ENCODE results near the gene SEC14L1. TPM values are rescaled to one million over a fixed set of nuclear protein-coding genes. Genes with fewer than 3 reads are reported as not detected.

SEC14L1 gene
- polyA plus RNA-seq, 2 of the 4 experiments (the other 2 are of a cell fraction), result 27.5 to 40.4 TPM

- no peak for TF ChIP-seq ZFP36 (IDR thresholded peaks at IDR 0.05; ENCODE audit: borderline replicate concordance, partially characterized antibody)
- TF ChIP-seq HOXA7 (CRISPR knock-in tag; IDR thresholded peaks at IDR 0.05), result no peak
- no peak for TF ChIP-seq ZSCAN20 (CRISPR knock-in tag; IDR thresholded peaks at IDR 0.05)
- no peak for ATAC-seq
- 92% methylated on average over 17 of the region's 17 CpGs for WGBS (ENCODE audit: missing lambda C conversion rate)
- no peak overlapping the region for H3K4me2 ChIP-seq
- no peak overlapping the region for H3K27ac ChIP-seq
- peaks cover 7% of the 10 kb centered on the region for H3K9me3 ChIP-seq
- peaks cover 21% of the 10 kb centered on the region for H3K4me1 ChIP-seq
- no peak for FAIRE-seq
- ChIA-PET CTCF (interaction anchor here (1.2 to 1.7 kb wide), 2 partner anchors 19 to 42 kb away, joined by 4 to 7 read pairs; no protein-coding TSS in a partner anchor), POLR2A (no interaction called here)
- no peak overlapping the region for H3K4me3 ChIP-seq
- no peak for DNase-seq (ENCODE audit: low read depth in 1 of 2, low spot score in 1 of 2)
These were observed 21.2 kb downstream of the SEC14L1 start for GRCh38 chr17:77161953-77162352.

- H3K4me3 ChIP-seq, result no peak overlapping the region
- POLR2A ChIA-PET, result no interaction called here
- DNase-seq (ENCODE audit: low read depth in 1 of 2, low spot score in 1 of 2) (no peak), ATAC-seq (no peak), FAIRE-seq (no peak)
- CTCF ChIA-PET, result interaction anchor here (0.6 to 2.6 kb wide), 11 partner anchors 8 to 82 kb away, joined by 3 to 9 read pairs (median 3); no protein-coding TSS in a partner anchor
- H3K27ac ChIP-seq, result no peak overlapping the region
- no peak for TF ChIP-seq HDAC2 (IDR thresholded peaks at IDR 0.05)
- TF ChIP-seq NR3C1 (IDR thresholded peaks at IDR 0.05), result no peak
- TF ChIP-seq EHF (CRISPR knock-in tag; IDR thresholded peaks at IDR 0.05), result no peak
- no peak for TF ChIP-seq PHF8 (IDR thresholded peaks at IDR 0.05; ENCODE audit: borderline replicate concordance, low read depth)
- TF ChIP-seq KDM5A (IDR thresholded peaks at IDR 0.05), result no peak
- no peak for TF ChIP-seq JUN (IDR thresholded peaks at IDR 0.05)
- TF ChIP-seq SMC3 (IDR thresholded peaks at IDR 0.05), result no peak
- no peak for TF ChIP-seq RFX5 (IDR thresholded peaks at IDR 0.05)
- TF ChIP-seq KDM1A (IDR thresholded peaks at IDR 0.05; ENCODE audit: low read depth), result no peak
- TF ChIP-seq HOXB5 (CRISPR knock-in tag; IDR thresholded peaks at IDR 0.05), result no peak
- TF ChIP-seq E2F6 (IDR thresholded peaks at IDR 0.05; ENCODE audit: borderline replicate concordance, low read depth), result no peak
- no peak for TF ChIP-seq HOXB13 (CRISPR knock-in tag; IDR thresholded peaks at IDR 0.05; ENCODE audit: low read depth)
- no peak for TF ChIP-seq ZC3H11A (IDR thresholded peaks at IDR 0.05)
- no peak for TF ChIP-seq ZNF302 (CRISPR knock-in tag; IDR thresholded peaks at IDR 0.05)
- TF ChIP-seq HOXA7 (CRISPR knock-in tag; IDR thresholded peaks at IDR 0.05), result no peak
- no peak for TF ChIP-seq MAX (IDR thresholded peaks at IDR 0.05)
- peaks cover 21% of the 10 kb centered on the region for H3K4me1 ChIP-seq
- 86% methylated on average over 10 of the region's 10 CpGs for WGBS (ENCODE audit: missing lambda C conversion rate)
- H3K4me2 ChIP-seq, result no peak overlapping the region
- H3K9me3 ChIP-seq, result peaks cover 17% of the 10 kb centered on the region
These were observed 22.2 kb downstream of the SEC14L1 start for GRCh38 chr17:77163001-77163400.

- H3K4me3 ChIP-seq, result no peak overlapping the region
- H3K4me1 ChIP-seq, result peaks cover 21% of the 10 kb centered on the region
- no peak overlapping the region for H3K27ac ChIP-seq
- WGBS (ENCODE audit: missing lambda C conversion rate), result 94% methylated on average over 17 of the region's 17 CpGs
- TF ChIP-seq MYC (IDR thresholded peaks at IDR 0.05; ENCODE audit: borderline replicate concordance, low read length) (no peak), MAZ (IDR thresholded peaks at IDR 0.05; ENCODE audit: borderline replicate concordance, low read depth, low read length) (no peak)
- ATAC-seq (no peak), DNase-seq (ENCODE audit: low read depth in 1 of 2, low spot score in 1 of 2) (no peak), FAIRE-seq (no peak)
- CTCF ChIA-PET, result interaction anchor here (0.6 to 2.6 kb wide), 10 partner anchors 9 to 83 kb away, joined by 3 to 9 read pairs (median 3); no protein-coding TSS in a partner anchor
- POLR2A ChIA-PET, result no interaction called here
- no peak overlapping the region for H3K4me2 ChIP-seq
- peaks cover 24% of the 10 kb centered on the region for H3K9me3 ChIP-seq
These were observed 22.9 kb downstream of the SEC14L1 start for GRCh38 chr17:77163511-77164280.

Data from A549 (cell line).